Endothelial cell of umbilical vein (primary cell): ENCODE data around the gene CXADR. TPM values are rescaled to one million over a fixed set of nuclear protein-coding genes. Genes with fewer than 3 reads are reported as not detected.

Experiments used
- BruUV-seq: library from RNA; stranded (reverse); fragments of 400-500 nt; replicated peaks from 2 replicates; lab custom pipeline; 2021; lab: Mats Ljungman, UMichigan
- CTCF ChIA-PET: fragments of 300-600, 350-600 bp; sonication (Branson Sonifier 250); formaldehyde crosslinking; loops from one replicate; lab custom pipeline; 2021; ENCODE audit warnings: antibody characterized with exemption, inconsistent platforms; lab: Charles Lee
- POLR2A ChIA-PET: fragments of 300-600, 350-600 bp; sonication (Branson Sonifier 250); formaldehyde crosslinking; loops from one replicate; lab custom pipeline; 2021; ENCODE audit warnings: antibody characterized with exemption, inconsistent platforms; lab: Charles Lee
- DNase-seq: peaks from one replicate; pipeline ENCODE4 v3.0.0-alpha.2; 2011; ENCODE audit warnings: low read depth, low spot score
- FAIRE-seq: peaks from 2 replicates; lab custom pipeline; 2011; peaks lifted over from hg19 to GRCh38; lab: Jason Lieb, UNC
- H2AFZ ChIP-seq: 2 replicates; pipeline ENCODE4 v1.6.0; 2012; ENCODE audit warnings: low read depth, low read length, control low read depth, inconsistent platforms
- H3K27ac ChIP-seq: 2 replicates; pipeline ENCODE4 v1.5.1; 2011; ENCODE audit warnings: low read depth, mild to moderate bottlenecking, control low read depth, low read length, moderate library complexity; ENCODE audit not compliant: insufficient read depth
- H3K27me3 ChIP-seq, 2 experiments: 2 replicates each; pipeline versions ENCODE4 v1.6.0 to v1.6.1; 2011; ENCODE audit warnings: low read length in 2 of 2, mixed read lengths in 1 of 2; ENCODE audit not compliant: control insufficient read depth in 2 of 2, insufficient read depth in 2 of 2
- H3K36me3 ChIP-seq, 2 experiments: 2 replicates in 1 of 2; 3 replicates in 1 of 2; pipeline ENCODE4 v1.5.1; 2011; ENCODE audit warnings: low read length in 2 of 2, mild to moderate bottlenecking in 1 of 2, moderate library complexity in 1 of 2; ENCODE audit not compliant: control insufficient read depth in 2 of 2, insufficient read depth in 2 of 2; ENCODE audit errors: extremely low read depth in 1 of 2
- H3K4me1 ChIP-seq: 3 replicates; pipeline ENCODE4 v1.5.1; 2011; ENCODE audit warnings: mild to moderate bottlenecking, low read length; ENCODE audit not compliant: control insufficient read depth, insufficient read depth; ENCODE audit errors: extremely low read depth
- H3K4me2 ChIP-seq: 2 replicates; pipeline ENCODE4 v1.6.1; 2011; ENCODE audit warnings: low read length, control low read depth, mixed read lengths; ENCODE audit not compliant: insufficient read depth
- H3K4me3 ChIP-seq, 3 experiments: fragments of 200-600 bp in 1 of 3; sonication (generic), shearing (Covaris generic) in 1 of 3; replicated peaks in 1 of 3; 2 replicates each; pipeline ENCODE4 v1.5.1; 2011 to 2016; ENCODE audit warnings: control low read depth in 3 of 3, low read length in 3 of 3, mild to moderate bottlenecking in 2 of 3, inconsistent platforms in 1 of 3, low read depth in 1 of 3, moderate library complexity in 1 of 3; ENCODE audit not compliant: insufficient read depth in 1 of 3
- H3K79me2 ChIP-seq: 2 replicates; pipeline ENCODE4 v1.6.0; 2012; ENCODE audit warnings: low read length, inconsistent platforms; ENCODE audit not compliant: control insufficient read depth, insufficient read depth
- H3K9ac ChIP-seq: replicated peaks from 2 replicates; pipeline ENCODE3; 2011; ENCODE audit warnings: low read length, control low read depth; ENCODE audit not compliant: insufficient read depth; ENCODE audit errors: extremely low read depth
- H3K9me1 ChIP-seq: replicated peaks from 3 replicates; pipeline ENCODE4 v1.6.0; 2011; ENCODE audit warnings: mild to moderate bottlenecking, low read length; ENCODE audit not compliant: control insufficient read depth, insufficient read depth; ENCODE audit errors: extremely low read depth
- H3K9me3 ChIP-seq: replicated peaks from 2 replicates; pipeline ENCODE4 v1.5.1; 2012; ENCODE audit warnings: low read length, inconsistent platforms; ENCODE audit not compliant: control insufficient read depth, insufficient read depth
- H4K20me1 ChIP-seq: replicated peaks from 2 replicates; pipeline ENCODE3; 2011; ENCODE audit warnings: mild to moderate bottlenecking, low read length; ENCODE audit not compliant: control insufficient read depth, insufficient read depth; ENCODE audit errors: extremely low read depth
- CTCF ChIP-seq, 2 donors: IDR thresholded peaks; 1 replicate in 1 of 2; 2 replicates in 1 of 2; pipeline ENCODE4 v1.5.1; 2011; ENCODE audit warnings: low read length in 2 of 2, mild to moderate bottlenecking in 2 of 2, moderate library complexity in 2 of 2, control low read depth in 1 of 2, inconsistent platforms in 1 of 2, low read depth in 1 of 2; ENCODE audit not compliant: insufficient read depth in 1 of 2; ENCODE audit errors: extremely low read depth in 1 of 2
- EZH2 ChIP-seq: IDR thresholded peaks from 2 replicates; pipeline ENCODE4 v1.6.1; 2012; ENCODE audit warnings: borderline replicate concordance, low read depth, mild to moderate bottlenecking, moderate library complexity, low read length, inconsistent platforms; ENCODE audit not compliant: severe bottlenecking
- FOS ChIP-seq: IDR thresholded peaks from 2 replicates; pipeline ENCODE4 v1.6.1; 2011; ENCODE audit warnings: mild to moderate bottlenecking, low read length, moderate library complexity, borderline replicate concordance; ENCODE audit not compliant: insufficient read depth
- GATA2 ChIP-seq: IDR thresholded peaks from 2 replicates; pipeline ENCODE4 v1.7.0; 2011; ENCODE audit warnings: low read depth, mild to moderate bottlenecking, moderate library complexity, mixed read lengths, low read length; ENCODE audit not compliant: insufficient read length, insufficient read depth
- JUN ChIP-seq: IDR thresholded peaks from 2 replicates; pipeline ENCODE4 v1.6.1; 2011; ENCODE audit warnings: borderline replicate concordance, low read depth; ENCODE audit not compliant: insufficient read length, insufficient read depth
- MAX ChIP-seq: IDR thresholded peaks from 2 replicates; pipeline ENCODE4 v1.6.1; 2011; ENCODE audit not compliant: insufficient read depth, insufficient read length
- MYC ChIP-seq: IDR thresholded peaks from one replicate; pipeline ENCODE4 v1.6.1; 2011; ENCODE audit warnings: mild to moderate bottlenecking, low read depth, low read length
- POLR2A ChIP-seq: IDR thresholded peaks from 2 replicates; pipeline ENCODE4 v1.6.1; 2012; ENCODE audit warnings: low read depth, mild to moderate bottlenecking, control low read depth, low read length
- POLR2AphosphoS5 ChIP-seq: IDR thresholded peaks from 2 replicates; pipeline ENCODE4 v1.6.1; 2012; ENCODE audit warnings: low read depth, mild to moderate bottlenecking, control low read depth, low read length, moderate library complexity; ENCODE audit not compliant: insufficient read depth
- dilution Hi-C: fragments of 300-500 bp; cut with MboI; formaldehyde crosslinking; loops from one replicate; pipeline ENCODE4 v1.15.0; 2019; ENCODE audit warnings: low sequenced_read_pairs; ENCODE audit not compliant: extremely low pct_ligation_motif_present
- intact Hi-C: fragments of 100-400 bp; cut with micrococcal nuclease; formaldehyde crosslinking; loops from one replicate; pipeline ENCODE4 v1.10.0; 2022
- polyA plus RNA-seq, 4 experiments: library from polyadenylated mRNA; depleted of rRNA in 3 of 4; stranded (reverse) in 3 of 4; unstranded in 1 of 4; fragments of >200 nt; gene quantifications; 2 replicates each; pipeline versions ENCODE4 v1.2.1 to v1.2.3, GENCODE V29; 2011 to 2012; ENCODE audit warnings: missing spikeins in 1 of 4
- total RNA-seq: library from RNA; stranded (reverse); gene quantifications from 2 replicates; pipeline ENCODE4 v1.2.3, GENCODE V29; 2021

The CXADR gene
- total and polyA plus RNA-seq, 2 donors (not counting 3 experiments of a cell fraction or from before 2014, with no cell fraction given): 3.2 to 12.2 TPM

- BruUV-seq: no TSS peak
- H3K27me3 ChIP-seq: peaks cover 0 to 5% of the 10 kb centered on the region in 2 experiments
- H3K9me1 ChIP-seq: no peaks in the 10 kb centered on the region
- H2AFZ ChIP-seq: no peak overlapping the region
- H3K27ac ChIP-seq: no peak overlapping the region
- H3K4me3 ChIP-seq: no peak overlapping the region
- TF ChIP-seq POLR2A (no peak), MAX (no peak), POLR2AphosphoS5 (no peak), FOS (no peak), GATA2 (no peak), JUN (no peak), EZH2 (no peak), CTCF (IDR thresholded peaks at IDR 0.05; ENCODE audit: extremely low read depth in 1 of 2, insufficient read depth in 1 of 2, low read depth in 1 of 2, low read length in 2 of 2) (no peak), MYC (no peak)
- ChIA-PET CTCF (no interaction called here), POLR2A (no interaction called here)
- H4K20me1 ChIP-seq: no peaks in the 10 kb centered on the region
- no peak overlapping the region for H3K9ac ChIP-seq
- dilution Hi-C loops: no loop called here
- FAIRE-seq: no peak
- no peak for DNase-seq
- no peaks in the 10 kb centered on the region for H3K9me3 ChIP-seq
- no peak overlapping the region for H3K4me2 ChIP-seq
- no peaks in the 10 kb centered on the region for H3K4me1 ChIP-seq
- H3K36me3 ChIP-seq: no peaks in the 10 kb centered on the region
- intact Hi-C loops: no loop called here
- no peaks in the 10 kb centered on the region for H3K79me2 ChIP-seq
These were observed 59.6 kb downstream of the CXADR start for GRCh38 chr21:17572431-17572830.
